HepG2 (cell line): Measurements from ENCODE around the gene BBIP1. TPM values are rescaled to one million over a fixed set of nuclear protein-coding genes. Genes with fewer than 3 reads are reported as not detected.

Source experiments
- ARNTL ChIP-seq: sonication (generic); formaldehyde crosslinking; IDR thresholded peaks from 2 replicates; pipeline ENCODE4 v1.4.0; 2020; ENCODE audit warnings: mild to moderate bottlenecking, missing genetic modification reagents
- FOSL2 ChIP-seq: sonication (generic); formaldehyde crosslinking; IDR thresholded peaks from 2 replicates; pipeline ENCODE4 v1.4.0; 2020; ENCODE audit warnings: missing genetic modification reagents
- FOXA3 ChIP-seq: IDR thresholded peaks from 2 replicates; pipeline ENCODE4 v1.6.1; 2016; ENCODE audit warnings: missing genetic modification reagents, missing compliant biosample characterization
- KDM6A ChIP-seq: IDR thresholded peaks from 2 replicates; pipeline ENCODE4 v1.6.1; 2016; ENCODE audit warnings: low read depth
- MAFK ChIP-seq, 2 experiments: IDR thresholded peaks in 1 of 2; conservative IDR thresholded peaks in 1 of 2; 2 replicates each; pipeline ENCODE4 v1.6.1; 2011; ENCODE audit warnings: improper control_type of control experiment in 2 of 2, low read length in 2 of 2
- NCOR1 ChIP-seq: fragments of 200-600 bp; sonication (generic); IDR thresholded peaks from 2 replicates; pipeline ENCODE4 v1.7.0; 2017; ENCODE audit warnings: antibody characterized with exemption, low read length, borderline replicate concordance
- NFYB ChIP-seq: sonication (generic); formaldehyde crosslinking; IDR thresholded peaks from 2 replicates; pipeline ENCODE4 v1.4.0; 2020; ENCODE audit warnings: missing genetic modification reagents
- PHB2 ChIP-seq: fragments of 450-650 bp; IDR thresholded peaks from 2 replicates; pipeline ENCODE4 v1.6.1; 2018; ENCODE audit not compliant: partially characterized antibody
- SIX1 ChIP-seq: sonication (generic); formaldehyde crosslinking; IDR thresholded peaks from 2 replicates; pipeline ENCODE4 v1.4.0; 2020; ENCODE audit warnings: missing genetic modification reagents, borderline replicate concordance
- SKI ChIP-seq: fragments of 450-650 bp; IDR thresholded peaks from one replicate; pipeline ENCODE4 v1.6.1; 2018; ENCODE audit warnings: mild to moderate bottlenecking; ENCODE audit not compliant: partially characterized antibody
- SMAD9 ChIP-seq: sonication (generic); formaldehyde crosslinking; IDR thresholded peaks from 2 replicates; pipeline ENCODE4 v1.5.1; 2020; ENCODE audit warnings: mild to moderate bottlenecking, missing genetic modification reagents
- SMARCC2 ChIP-seq: fragments of 450-650 bp; IDR thresholded peaks from 2 replicates; pipeline ENCODE4 v1.6.1; 2017; ENCODE audit warnings: antibody characterized with exemption, mild to moderate bottlenecking
- ZFP1 ChIP-seq: IDR thresholded peaks from 2 replicates; pipeline ENCODE4 v1.6.1; 2016
- ZNF225 ChIP-seq: sonication (generic); formaldehyde crosslinking; IDR thresholded peaks from 2 replicates; pipeline ENCODE4 v1.4.0; 2020; ENCODE audit warnings: mild to moderate bottlenecking, missing genetic modification reagents
- ZNF263 ChIP-seq: sonication (generic); formaldehyde crosslinking; IDR thresholded peaks from 2 replicates; pipeline ENCODE4 v1.4.0; 2020; ENCODE audit warnings: missing genetic modification reagents
- ZNF282 ChIP-seq: fragments of 450-650 bp; IDR thresholded peaks from 2 replicates; pipeline ENCODE4 v1.6.1; 2018; ENCODE audit not compliant: partially characterized antibody
- ZNF577 ChIP-seq: sonication (generic); formaldehyde crosslinking; IDR thresholded peaks from 2 replicates; pipeline ENCODE4 v1.4.0; 2020; ENCODE audit warnings: mild to moderate bottlenecking, low read depth, missing genetic modification reagents, borderline replicate concordance
- ZNF619 ChIP-seq: sonication (generic); formaldehyde crosslinking; IDR thresholded peaks from 2 replicates; pipeline ENCODE4 v1.4.0; 2020; ENCODE audit warnings: mild to moderate bottlenecking, missing genetic modification reagents
- ZNF878 ChIP-seq: sonication (generic); formaldehyde crosslinking; IDR thresholded peaks from 2 replicates; pipeline ENCODE4 v1.8.1; 2023; ENCODE audit warnings: mild to moderate bottlenecking, missing genetic modification reagents, moderate library complexity
- ZSCAN30 ChIP-seq: sonication (generic); formaldehyde crosslinking; IDR thresholded peaks from 2 replicates; pipeline ENCODE4 v1.5.0; 2020; ENCODE audit warnings: mild to moderate bottlenecking, missing genetic modification reagents
- polyA plus RNA-seq, 8 experiments: library from polyadenylated mRNA; depleted of rRNA in 3 of 8; stranded (reverse) in 7 of 8; unstranded in 1 of 8; fragments of >200 nt; fragmentation: Illumina TruSeq in 4 of 8; extraction: Trizol in 4 of 8; gene quantifications; 2 replicates each; pipeline versions ENCODE4 v1.2.1 to v1.2.3, GENCODE V29; 2011 to 2016; ENCODE audit warnings: low read depth in 4 of 8, missing spikeins in 1 of 8, mixed read lengths in 1 of 8; ENCODE audit not compliant: insufficient read depth in 1 of 8
- total RNA-seq, 5 experiments: library from RNA; depleted of rRNA; stranded (reverse); fragments of >200 nt; fragmentation: Illumina TruSeq; extraction: Trizol; gene quantifications; 2 replicates each; pipeline ENCODE4 v1.2.3, GENCODE V29; 2016; ENCODE audit warnings: low read depth in 1 of 5
- TF ChIP-seq, protein P1 (sequence below): sonication (generic); formaldehyde crosslinking; IDR thresholded peaks from 2 replicates; pipeline ENCODE4 v1.8.1; 2023; ENCODE audit warnings: missing genetic modification reagents, inconsistent platforms, borderline replicate concordance
- TF ChIP-seq, protein P2 (sequence below): sonication (generic); formaldehyde crosslinking; IDR thresholded peaks from 2 replicates; pipeline ENCODE4 v1.4.0; 2020; ENCODE audit warnings: missing genetic modification reagents, borderline replicate concordance
- TF ChIP-seq, protein P3 (sequence below): IDR thresholded peaks from 2 replicates; pipeline ENCODE4 v1.6.1; 2016; ENCODE audit warnings: mild to moderate bottlenecking, missing biosample characterization, missing genetic modification reagents
- TF ChIP-seq, protein P4 (sequence below), 2 experiments: IDR thresholded peaks; 2 replicates each; pipeline ENCODE4 v1.6.1; 2011 to 2012; ENCODE audit warnings: low read length in 2 of 2, borderline replicate concordance in 1 of 2, low read depth in 1 of 2, mild to moderate bottlenecking in 1 of 2, moderate library complexity in 1 of 2

BBIP1 gene
- total and polyA plus RNA-seq, 2 of the 13 experiments (the other 11 are each of a cell fraction or from before 2014, with no cell fraction given) = 18.3 to 24.1 TPM

DNA sequence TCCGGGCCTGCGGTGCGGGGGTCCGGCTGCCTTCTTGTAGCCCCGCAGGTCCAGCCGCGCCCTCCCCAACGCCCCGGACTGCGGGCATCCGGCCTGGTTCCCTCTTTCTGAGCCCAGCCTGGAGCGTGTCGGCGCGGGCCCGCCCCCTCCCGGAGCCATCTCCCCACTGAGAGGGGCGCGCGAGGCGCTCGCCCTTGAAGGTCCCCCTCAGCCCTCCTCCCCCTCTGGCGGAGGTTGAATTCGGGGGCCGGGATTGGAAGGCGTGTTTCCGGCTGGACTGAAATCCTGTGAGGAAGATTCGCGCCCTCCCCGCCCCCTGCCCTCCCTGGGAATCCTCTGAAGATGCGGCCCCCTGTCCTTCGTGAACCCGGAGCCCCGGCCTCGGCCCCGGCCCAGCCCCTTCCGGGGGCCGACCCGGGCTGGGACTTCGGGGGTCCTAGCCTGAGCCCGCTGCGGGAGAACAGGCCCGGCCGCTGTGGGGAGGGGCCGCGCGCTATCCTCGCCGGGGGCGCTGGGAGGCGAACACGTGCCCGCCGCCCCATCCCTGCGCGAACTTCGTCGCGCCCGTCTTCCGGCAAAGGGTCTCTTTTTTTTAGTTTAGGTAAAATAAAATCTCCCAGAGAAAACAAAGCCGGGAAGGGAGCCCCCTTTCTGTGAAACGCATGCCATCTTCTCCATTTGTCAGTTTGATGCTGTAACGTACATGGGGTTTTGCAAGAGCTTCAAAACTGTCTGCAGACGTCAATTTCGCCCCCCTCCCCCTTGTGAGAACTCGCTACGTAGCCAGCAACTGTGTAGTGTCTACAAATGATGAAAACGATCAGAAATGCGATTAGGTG, 46.6 kb downstream of the BBIP1 start (continued):
- TF ChIP-seq ZNF225 (CRISPR knock-in tag) (0 out of 2 replicates have a peak, but pooled peaks have one; percentile 29), SMARCC2 (no peak), ZNF263 (CRISPR knock-in tag) (peak; percentile 56), ZSCAN30 (CRISPR knock-in tag) (no peak), NFYB (CRISPR knock-in tag) (no peak), ZNF282 (no peak), ZNF619 (CRISPR knock-in tag) (no peak), ZNF878 (no peak), ARNTL (CRISPR knock-in tag) (peak; percentile 58; the same call in 1 of the 2 replicates), MAFK (conservative IDR thresholded peaks at IDR 0.05 in 1 of 2, IDR thresholded peaks at IDR 0.05 in 1 of 2; ENCODE audit: low read length in 2 of 2) (no peak), ZNF577 (CRISPR knock-in tag) (no peak), FOXA3 (CRISPR knock-in tag) (no peak), PHB2 (no peak), ZFP1 (CRISPR knock-in tag) (no peak), NCOR1 (0 out of 2 replicates have a peak, but pooled peaks have one; percentile 17), SMAD9 (CRISPR knock-in tag) (no peak), SIX1 (no peak), SKI (no peak), KDM6A (CRISPR knock-in tag) (no peak), FOSL2 (CRISPR knock-in tag) (peak; percentile 11; the same call in 1 of the 2 replicates)
- TF ChIP-seq, protein P1, sequence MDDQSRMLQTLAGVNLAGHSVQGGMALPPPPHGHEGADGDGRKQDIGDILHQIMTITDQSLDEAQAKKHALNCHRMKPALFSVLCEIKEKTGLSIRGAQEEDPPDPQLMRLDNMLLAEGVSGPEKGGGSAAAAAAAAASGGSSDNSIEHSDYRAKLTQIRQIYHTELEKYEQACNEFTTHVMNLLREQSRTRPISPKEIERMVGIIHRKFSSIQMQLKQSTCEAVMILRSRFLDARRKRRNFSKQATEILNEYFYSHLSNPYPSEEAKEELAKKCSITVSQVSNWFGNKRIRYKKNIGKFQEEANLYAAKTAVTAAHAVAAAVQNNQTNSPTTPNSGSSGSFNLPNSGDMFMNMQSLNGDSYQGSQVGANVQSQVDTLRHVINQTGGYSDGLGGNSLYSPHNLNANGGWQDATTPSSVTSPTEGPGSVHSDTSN (CRISPR knock-in tag) = no peak
- TF ChIP-seq, protein P2, sequence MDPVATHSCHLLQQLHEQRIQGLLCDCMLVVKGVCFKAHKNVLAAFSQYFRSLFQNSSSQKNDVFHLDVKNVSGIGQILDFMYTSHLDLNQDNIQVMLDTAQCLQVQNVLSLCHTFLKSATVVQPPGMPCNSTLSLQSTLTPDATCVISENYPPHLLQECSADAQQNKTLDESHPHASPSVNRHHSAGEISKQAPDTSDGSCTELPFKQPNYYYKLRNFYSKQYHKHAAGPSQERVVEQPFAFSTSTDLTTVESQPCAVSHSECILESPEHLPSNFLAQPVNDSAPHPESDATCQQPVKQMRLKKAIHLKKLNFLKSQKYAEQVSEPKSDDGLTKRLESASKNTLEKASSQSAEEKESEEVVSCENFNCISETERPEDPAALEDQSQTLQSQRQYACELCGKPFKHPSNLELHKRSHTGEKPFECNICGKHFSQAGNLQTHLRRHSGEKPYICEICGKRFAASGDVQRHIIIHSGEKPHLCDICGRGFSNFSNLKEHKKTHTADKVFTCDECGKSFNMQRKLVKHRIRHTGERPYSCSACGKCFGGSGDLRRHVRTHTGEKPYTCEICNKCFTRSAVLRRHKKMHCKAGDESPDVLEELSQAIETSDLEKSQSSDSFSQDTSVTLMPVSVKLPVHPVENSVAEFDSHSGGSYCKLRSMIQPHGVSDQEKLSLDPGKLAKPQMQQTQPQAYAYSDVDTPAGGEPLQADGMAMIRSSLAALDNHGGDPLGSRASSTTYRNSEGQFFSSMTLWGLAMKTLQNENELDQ (CRISPR knock-in tag) = no peak
- TF ChIP-seq, protein P3, sequence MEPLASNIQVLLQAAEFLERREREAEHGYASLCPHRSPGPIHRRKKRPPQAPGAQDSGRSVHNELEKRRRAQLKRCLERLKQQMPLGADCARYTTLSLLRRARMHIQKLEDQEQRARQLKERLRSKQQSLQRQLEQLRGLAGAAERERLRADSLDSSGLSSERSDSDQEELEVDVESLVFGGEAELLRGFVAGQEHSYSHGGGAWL (CRISPR knock-in tag) = peak; percentile 79
- TF ChIP-seq, protein P4, sequence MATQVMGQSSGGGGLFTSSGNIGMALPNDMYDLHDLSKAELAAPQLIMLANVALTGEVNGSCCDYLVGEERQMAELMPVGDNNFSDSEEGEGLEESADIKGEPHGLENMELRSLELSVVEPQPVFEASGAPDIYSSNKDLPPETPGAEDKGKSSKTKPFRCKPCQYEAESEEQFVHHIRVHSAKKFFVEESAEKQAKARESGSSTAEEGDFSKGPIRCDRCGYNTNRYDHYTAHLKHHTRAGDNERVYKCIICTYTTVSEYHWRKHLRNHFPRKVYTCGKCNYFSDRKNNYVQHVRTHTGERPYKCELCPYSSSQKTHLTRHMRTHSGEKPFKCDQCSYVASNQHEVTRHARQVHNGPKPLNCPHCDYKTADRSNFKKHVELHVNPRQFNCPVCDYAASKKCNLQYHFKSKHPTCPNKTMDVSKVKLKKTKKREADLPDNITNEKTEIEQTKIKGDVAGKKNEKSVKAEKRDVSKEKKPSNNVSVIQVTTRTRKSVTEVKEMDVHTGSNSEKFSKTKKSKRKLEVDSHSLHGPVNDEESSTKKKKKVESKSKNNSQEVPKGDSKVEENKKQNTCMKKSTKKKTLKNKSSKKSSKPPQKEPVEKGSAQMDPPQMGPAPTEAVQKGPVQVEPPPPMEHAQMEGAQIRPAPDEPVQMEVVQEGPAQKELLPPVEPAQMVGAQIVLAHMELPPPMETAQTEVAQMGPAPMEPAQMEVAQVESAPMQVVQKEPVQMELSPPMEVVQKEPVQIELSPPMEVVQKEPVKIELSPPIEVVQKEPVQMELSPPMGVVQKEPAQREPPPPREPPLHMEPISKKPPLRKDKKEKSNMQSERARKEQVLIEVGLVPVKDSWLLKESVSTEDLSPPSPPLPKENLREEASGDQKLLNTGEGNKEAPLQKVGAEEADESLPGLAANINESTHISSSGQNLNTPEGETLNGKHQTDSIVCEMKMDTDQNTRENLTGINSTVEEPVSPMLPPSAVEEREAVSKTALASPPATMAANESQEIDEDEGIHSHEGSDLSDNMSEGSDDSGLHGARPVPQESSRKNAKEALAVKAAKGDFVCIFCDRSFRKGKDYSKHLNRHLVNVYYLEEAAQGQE (IDR thresholded peaks at IDR 0.05; ENCODE audit: borderline replicate concordance in 1 of 2, low read depth in 1 of 2, low read length in 2 of 2) = no peak
